ENCODE results near the gene CXCL5. TPM values are rescaled to one million over a fixed set of nuclear protein-coding genes. Genes with fewer than 3 reads are reported as not detected.

Gene CXCL5
- total and polyA plus RNA-seq, 2 donors (not counting 3 experiments of a cell fraction or from before 2014, with no cell fraction given): 0.33 to 0.40 TPM

- H3K4me3 ChIP-seq (replicated peaks in 1 of 3; ENCODE audit: insufficient read depth in 1 of 3, low read depth in 1 of 3, low read length in 3 of 3): no peak overlapping the region
- no peak overlapping the region for H3K27ac ChIP-seq (ENCODE audit: insufficient read depth, low read depth, low read length)
- no peaks in the 10 kb centered on the region for H3K9me3 ChIP-seq (replicated peaks; ENCODE audit: control insufficient read depth, insufficient read depth, low read length)
- DNase-seq (ENCODE audit: low read depth, low spot score) (no peak), FAIRE-seq (no peak)
- no peak overlapping the region for H3K9ac ChIP-seq (replicated peaks; ENCODE audit: extremely low read depth, insufficient read depth, low read length)
- POLR2A ChIA-PET: no interaction called here
- H3K4me2 ChIP-seq (ENCODE audit: insufficient read depth, low read length): no peak overlapping the region
- CTCF ChIA-PET: no interaction called here
- intact Hi-C loops (cut with micrococcal nuclease): no loop called here
- no peaks in the 10 kb centered on the region for H3K4me1 ChIP-seq (ENCODE audit: control insufficient read depth, extremely low read depth, insufficient read depth, low read length)
- H3K27me3 ChIP-seq (ENCODE audit: control insufficient read depth in 2 of 2, insufficient read depth in 2 of 2, low read length in 2 of 2): no peaks in the 10 kb centered on the region
- H3K79me2 ChIP-seq (ENCODE audit: control insufficient read depth, insufficient read depth, low read length): no peaks in the 10 kb centered on the region
- no peaks in the 10 kb centered on the region for H4K20me1 ChIP-seq (replicated peaks; ENCODE audit: control insufficient read depth, extremely low read depth, insufficient read depth, low read length)
- BruUV-seq (replicated peaks): no TSS peak
- no peaks in the 10 kb centered on the region for H3K36me3 ChIP-seq (ENCODE audit: control insufficient read depth in 2 of 2, extremely low read depth in 1 of 2, insufficient read depth in 2 of 2, low read length in 2 of 2)
- TF ChIP-seq MYC (IDR thresholded peaks at IDR 0.05; ENCODE audit: low read depth, low read length): no peak
- no peak for TF ChIP-seq MAX (IDR thresholded peaks at IDR 0.05; ENCODE audit: insufficient read depth, insufficient read length)
- TF ChIP-seq JUN (IDR thresholded peaks at IDR 0.05; ENCODE audit: borderline replicate concordance, insufficient read depth, insufficient read length, low read depth): no peak
- TF ChIP-seq FOS (IDR thresholded peaks at IDR 0.05; ENCODE audit: borderline replicate concordance, insufficient read depth, low read length): no peak
- no peak for TF ChIP-seq GATA2 (IDR thresholded peaks at IDR 0.05; ENCODE audit: insufficient read depth, insufficient read length, low read depth, low read length)
- no peak for TF ChIP-seq EZH2 (IDR thresholded peaks at IDR 0.05; ENCODE audit: borderline replicate concordance, low read depth, low read length, severe bottlenecking)
- TF ChIP-seq POLR2AphosphoS5 (IDR thresholded peaks at IDR 0.05; ENCODE audit: insufficient read depth, low read depth, low read length): no peak
- TF ChIP-seq POLR2A (IDR thresholded peaks at IDR 0.05; ENCODE audit: low read depth, low read length): no peak
- no peak for TF ChIP-seq CTCF (IDR thresholded peaks at IDR 0.05; ENCODE audit: extremely low read depth in 1 of 2, insufficient read depth in 1 of 2, low read depth in 1 of 2, low read length in 2 of 2)
- H2AFZ ChIP-seq (ENCODE audit: low read depth, low read length): no peak overlapping the region
- dilution Hi-C loops (cut with MboI; ENCODE audit: extremely low pct_ligation_motif_present, low sequenced_read_pairs): no loop called here
- H3K9me1 ChIP-seq (replicated peaks; ENCODE audit: control insufficient read depth, extremely low read depth, insufficient read depth, low read length): no peaks in the 10 kb centered on the region
Observed at GRCh38 chr4:73974352-73974751, 24.1 kb downstream of the CXCL5 start.
